Measurements from ENCODE around the gene MGAT4A.
A peak's percentile ranks its signal among the peaks of the same experiment; 100 is the strongest.

Gene MGAT4A

GRCh38 chr2:98743835-98744234 is 12.9 kb upstream of the MGAT4A start:
- TF ChIP-seq CTCF (IDR thresholded peaks at IDR 0.05; ENCODE audit: low read depth, low read length): no peak
- no peak overlapping the region for H3K4me3 ChIP-seq (replicated peaks in 1 of 2; ENCODE audit: low read depth in 2 of 2, low read length in 2 of 2)
- DNase-seq (ENCODE audit: low read depth in 2 of 2): no peak

GRCh38 chr2:98739020-98739419 is 8.1 kb upstream of the MGAT4A start:
- no peak for TF ChIP-seq CTCF (IDR thresholded peaks at IDR 0.05; ENCODE audit: low read depth, low read length)
- H3K4me3 ChIP-seq (replicated peaks in 1 of 2; ENCODE audit: low read depth in 2 of 2, low read length in 2 of 2): no peak overlapping the region
- DNase-seq (ENCODE audit: low read depth in 2 of 2): no peak

- no peak overlapping the region for H3K4me3 ChIP-seq (replicated peaks in 1 of 2; ENCODE audit: low read depth in 2 of 2, low read length in 2 of 2)
- DNase-seq (ENCODE audit: low read depth in 2 of 2): no peak
- no peak for TF ChIP-seq CTCF (IDR thresholded peaks at IDR 0.05; ENCODE audit: low read depth, low read length)
Observed at GRCh38 chr2:98738304-98738703, 7.4 kb upstream of the MGAT4A start.

- no peak for TF ChIP-seq CTCF (IDR thresholded peaks at IDR 0.05; ENCODE audit: low read depth, low read length)
- DNase-seq (ENCODE audit: low read depth in 2 of 2): no peak
- H3K4me3 ChIP-seq (replicated peaks in 1 of 2; ENCODE audit: low read depth in 2 of 2, low read length in 2 of 2): no peak overlapping the region
Observed at GRCh38 chr2:98737848-98738247, 6.9 kb upstream of the MGAT4A start.

- no peak for TF ChIP-seq CTCF (IDR thresholded peaks at IDR 0.05; ENCODE audit: low read depth, low read length)
- H3K4me3 ChIP-seq (replicated peaks in 1 of 2; ENCODE audit: low read depth in 2 of 2, low read length in 2 of 2): no peak overlapping the region
- peak in 1 of 2 donors; percentile 30 for DNase-seq (ENCODE audit: low read depth in 2 of 2)
Observed at GRCh38 chr2:98736464-98736889, 5.5 kb upstream of the MGAT4A start.

- no peak for TF ChIP-seq CTCF (IDR thresholded peaks at IDR 0.05; ENCODE audit: low read depth, low read length)
- H3K4me3 ChIP-seq (replicated peaks in 1 of 2; ENCODE audit: low read depth in 2 of 2, low read length in 2 of 2): no peak overlapping the region
- no peak for DNase-seq (ENCODE audit: low read depth in 2 of 2)
Observed at GRCh38 chr2:98734823-98735260, 3.9 kb upstream of the MGAT4A start.

- no peak for DNase-seq (ENCODE audit: low read depth in 2 of 2)
- H3K4me3 ChIP-seq (replicated peaks in 1 of 2; ENCODE audit: low read depth in 2 of 2, low read length in 2 of 2): no peak overlapping the region
Observed at GRCh38 chr2:98734162-98734561, 3.2 kb upstream of the MGAT4A start.

More at GRCh38 chr2:98734162-98734561, 3.2 kb upstream of the MGAT4A start:
- no peak for TF ChIP-seq CTCF (IDR thresholded peaks at IDR 0.05; ENCODE audit: low read depth, low read length)

All from cardiac fibroblast (primary cell).